OCI-LY3 (cell line): Measurements from ENCODE around the gene TFDP1.

Experiments
- H2AFZ ChIP-seq: fragments of 200-600, 300-600 bp; shearing (Covaris generic); 2 replicates; pipeline ENCODE4 v1.6.0; 2014; ENCODE audit warnings: antibody characterized with exemption, low read depth, low read length
- H3K27ac ChIP-seq: fragments of 200-600, 300-600 bp; sonication (generic); 2 replicates; pipeline ENCODE4 v1.5.1; 2014; ENCODE audit warnings: mild to moderate bottlenecking, low read length, moderate library complexity, mixed read lengths
- H3K27me3 ChIP-seq: fragments of 200-600, 300-600 bp; sonication (generic); 2 replicates; pipeline ENCODE4 v1.6.1; 2014; ENCODE audit warnings: low read depth, low read length, mixed read lengths
- H3K36me3 ChIP-seq: fragments of 200-600, 300-600 bp; sonication (generic); replicated peaks from 2 replicates; pipeline ENCODE3; 2014; ENCODE audit warnings: low read depth, low read length, mixed read lengths
- H3K4me1 ChIP-seq: fragments of 300-600, 200-600 bp; sonication (generic); 2 replicates; pipeline ENCODE4 v1.6.1; 2014; ENCODE audit warnings: low read length, mixed read lengths
- H3K4me2 ChIP-seq: fragments of 200-600, 300-600 bp; sonication (generic); 2 replicates; pipeline ENCODE4 v1.6.1; 2014; ENCODE audit warnings: low read length, mixed read lengths
- H3K4me3 ChIP-seq: fragments of 300-600, 200-600 bp; sonication (generic); 2 replicates; pipeline ENCODE4 v1.5.1; 2014; ENCODE audit warnings: antibody characterized with exemption, mild to moderate bottlenecking, low read length, moderate library complexity
- H3K79me2 ChIP-seq: fragments of 300-600, 200-600 bp; shearing (Covaris generic); 2 replicates; pipeline ENCODE4 v1.6.1; 2014; ENCODE audit warnings: mild to moderate bottlenecking, low read length, mixed read lengths
- H3K9ac ChIP-seq: fragments of 300-600, 200-600 bp; shearing (Covaris generic); 2 replicates; pipeline ENCODE4 v1.6.0; 2014; ENCODE audit warnings: mild to moderate bottlenecking, low read length, moderate library complexity
- H3K9me3 ChIP-seq: fragments of 200-600, 300-600 bp; shearing (Covaris generic); 2 replicates; pipeline ENCODE4 v1.6.1; 2014; ENCODE audit warnings: low read length, mixed read lengths; ENCODE audit not compliant: insufficient read depth
- H4K20me1 ChIP-seq: fragments of 200-600, 300-600 bp; sonication (generic); 2 replicates; pipeline ENCODE4 v1.6.1; 2016; ENCODE audit warnings: low read length, mixed read lengths; ENCODE audit not compliant: insufficient read depth
- CTCF ChIP-seq: fragments of 200-600, 300-600 bp; sonication (generic); IDR thresholded peaks from 2 replicates; pipeline ENCODE4 v1.5.1; 2014; ENCODE audit warnings: antibody characterized with exemption, low read length, low read depth
- EZH2phosphoT487 ChIP-seq: fragments of 200-600 bp; shearing (Covaris generic); IDR thresholded peaks from 2 replicates; pipeline ENCODE4 v1.6.1; 2018; ENCODE audit warnings: antibody characterized with exemption, mixed run types, low read depth

The TFDP1 gene

GRCh38 chr13:113628291-113629270, 44.0 kb downstream of the TFDP1 start:
- Histone ChIP-seq H3K4me3 (no peak overlapping the region), H3K36me3 (peaks cover 64% of the 10 kb centered on the region), H3K27ac (no peak overlapping the region), H3K27me3 (no peaks in the 10 kb centered on the region), H2AFZ (no peak overlapping the region), H3K9ac (no peak overlapping the region), H3K4me1 (no peaks in the 10 kb centered on the region), H3K4me2 (no peak overlapping the region), H3K9me3 (no peaks in the 10 kb centered on the region), H4K20me1 (peaks cover 67% of the 10 kb centered on the region), H3K79me2 (peaks cover 89% of the 10 kb centered on the region)
- no peak for TF ChIP-seq EZH2phosphoT487
- TF ChIP-seq CTCF = no peak

- Histone ChIP-seq H3K9me3 (no peaks in the 10 kb centered on the region), H3K4me2 (no peak overlapping the region), H3K27ac (no peak overlapping the region), H4K20me1 (peaks cover 60% of the 10 kb centered on the region), H3K9ac (no peak overlapping the region), H2AFZ (no peak overlapping the region), H3K4me3 (no peak overlapping the region), H3K36me3 (peaks cover 68% of the 10 kb centered on the region), H3K4me1 (no peaks in the 10 kb centered on the region), H3K79me2 (peaks cover 77% of the 10 kb centered on the region), H3K27me3 (no peaks in the 10 kb centered on the region)
- TF ChIP-seq EZH2phosphoT487 (no peak), CTCF (no peak)
Observed at GRCh38 chr13:113629866-113630265, 45.3 kb downstream of the TFDP1 start.

GRCh38 chr13:113630296-113630695, 45.7 kb downstream of the TFDP1 start:
- Histone ChIP-seq H4K20me1 (peaks cover 61% of the 10 kb centered on the region), H3K9me3 (no peaks in the 10 kb centered on the region), H3K36me3 (peaks cover 73% of the 10 kb centered on the region), H3K4me3 (no peak overlapping the region), H3K27me3 (no peaks in the 10 kb centered on the region), H2AFZ (no peak overlapping the region), H3K4me2 (no peak overlapping the region), H3K4me1 (no peaks in the 10 kb centered on the region), H3K79me2 (peaks cover 73% of the 10 kb centered on the region), H3K27ac (no peak overlapping the region), H3K9ac (no peak overlapping the region)
- no peak for TF ChIP-seq EZH2phosphoT487
- TF ChIP-seq CTCF = no peak

- Histone ChIP-seq H3K4me3 (no peak overlapping the region), H3K27me3 (no peaks in the 10 kb centered on the region), H3K36me3 (peaks cover 78% of the 10 kb centered on the region), H3K4me2 (no peak overlapping the region), H3K9ac (no peak overlapping the region), H2AFZ (no peak overlapping the region), H3K4me1 (no peaks in the 10 kb centered on the region), H3K27ac (no peak overlapping the region), H3K79me2 (peaks cover 68% of the 10 kb centered on the region), H4K20me1 (peaks cover 61% of the 10 kb centered on the region), H3K9me3 (no peaks in the 10 kb centered on the region)
- TF ChIP-seq EZH2phosphoT487 (no peak), CTCF (no peak)
Observed at GRCh38 chr13:113630804-113631203, 46.3 kb downstream of the TFDP1 start.
